ENCODE measurements around the gene FN3K. TPM values are rescaled to one million over a fixed set of nuclear protein-coding genes. Genes with fewer than 3 reads are reported as not detected.
A peak's percentile ranks its signal among the peaks of the same experiment; 100 is the strongest.

FN3K gene
- total and polyA plus RNA-seq, 2 of the 13 experiments (the other 11 are each of a cell fraction or from before 2014, with no cell fraction given), result 3.5 to 12.2 TPM

DNA sequence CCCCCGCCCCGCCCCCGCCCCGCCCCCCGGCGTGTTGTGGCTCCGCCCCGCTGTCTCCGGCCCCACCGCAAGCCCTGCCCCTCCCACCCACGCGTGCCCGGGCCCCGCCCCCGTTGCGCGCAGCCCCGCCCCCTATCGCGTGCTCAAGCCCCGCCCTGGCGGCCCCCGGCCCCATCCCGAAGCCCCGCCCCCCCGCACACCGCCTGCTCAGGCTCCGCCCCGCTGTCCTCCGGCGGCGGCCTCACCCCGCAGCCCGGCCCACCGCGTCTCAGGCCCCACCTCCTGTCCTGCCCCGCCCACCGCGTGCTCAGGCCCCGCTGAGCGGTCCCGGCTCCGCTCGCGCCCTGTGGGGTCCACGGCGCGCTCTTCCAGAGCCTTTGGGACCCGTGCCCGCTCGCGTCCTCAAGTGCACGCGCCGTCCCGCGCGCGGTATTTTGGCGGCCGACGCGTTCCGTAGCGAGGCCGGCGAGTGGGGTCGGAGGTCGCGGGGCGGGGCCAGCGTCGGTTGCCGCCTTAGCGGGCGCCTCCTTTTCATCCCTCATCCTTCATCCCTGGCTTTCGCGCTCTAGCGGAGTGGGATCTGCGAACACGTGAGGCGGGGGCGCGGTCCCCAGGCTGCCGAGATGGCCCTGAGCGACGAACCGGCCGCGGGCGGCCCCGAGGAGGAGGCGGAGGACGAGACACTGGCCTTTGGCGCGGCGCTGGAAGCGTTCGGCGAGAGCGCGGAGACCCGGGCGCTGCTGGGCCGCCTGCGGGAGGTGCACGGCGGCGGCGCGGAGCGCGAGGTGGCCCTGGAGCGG, 16.4 kb downstream of the FN3K start, which contains the start of gene TBCD (continued):
- TF ChIP-seq, protein P1, sequence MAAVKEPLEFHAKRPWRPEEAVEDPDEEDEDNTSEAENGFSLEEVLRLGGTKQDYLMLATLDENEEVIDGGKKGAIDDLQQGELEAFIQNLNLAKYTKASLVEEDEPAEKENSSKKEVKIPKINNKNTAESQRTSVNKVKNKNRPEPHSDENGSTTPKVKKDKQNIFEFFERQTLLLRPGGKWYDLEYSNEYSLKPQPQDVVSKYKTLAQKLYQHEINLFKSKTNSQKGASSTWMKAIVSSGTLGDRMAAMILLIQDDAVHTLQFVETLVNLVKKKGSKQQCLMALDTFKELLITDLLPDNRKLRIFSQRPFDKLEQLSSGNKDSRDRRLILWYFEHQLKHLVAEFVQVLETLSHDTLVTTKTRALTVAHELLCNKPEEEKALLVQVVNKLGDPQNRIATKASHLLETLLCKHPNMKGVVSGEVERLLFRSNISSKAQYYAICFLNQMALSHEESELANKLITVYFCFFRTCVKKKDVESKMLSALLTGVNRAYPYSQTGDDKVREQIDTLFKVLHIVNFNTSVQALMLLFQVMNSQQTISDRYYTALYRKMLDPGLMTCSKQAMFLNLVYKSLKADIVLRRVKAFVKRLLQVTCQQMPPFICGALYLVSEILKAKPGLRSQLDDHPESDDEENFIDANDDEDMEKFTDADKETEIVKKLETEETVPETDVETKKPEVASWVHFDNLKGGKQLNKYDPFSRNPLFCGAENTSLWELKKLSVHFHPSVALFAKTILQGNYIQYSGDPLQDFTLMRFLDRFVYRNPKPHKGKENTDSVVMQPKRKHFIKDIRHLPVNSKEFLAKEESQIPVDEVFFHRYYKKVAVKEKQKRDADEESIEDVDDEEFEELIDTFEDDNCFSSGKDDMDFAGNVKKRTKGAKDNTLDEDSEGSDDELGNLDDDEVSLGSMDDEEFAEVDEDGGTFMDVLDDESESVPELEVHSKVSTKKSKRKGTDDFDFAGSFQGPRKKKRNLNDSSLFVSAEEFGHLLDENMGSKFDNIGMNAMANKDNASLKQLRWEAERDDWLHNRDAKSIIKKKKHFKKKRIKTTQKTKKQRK (IDR thresholded peaks at IDR 0.05; ENCODE audit: low read length), result no peak
- TF ChIP-seq ZKSCAN8 (CRISPR knock-in tag; IDR thresholded peaks at IDR 0.05; ENCODE audit: borderline replicate concordance) (peak; percentile 81; the same call in 1 of the 2 replicates), ZNF776 (CRISPR knock-in tag; IDR thresholded peaks at IDR 0.05) (peak; percentile 12; the same call in 1 of the 2 replicates), NAIF1 (CRISPR knock-in tag; IDR thresholded peaks at IDR 0.05; ENCODE audit: borderline replicate concordance) (no peak), SALL2 (CRISPR knock-in tag; IDR thresholded peaks at IDR 0.05) (peak; percentile 95), KAT7 (CRISPR knock-in tag; IDR thresholded peaks at IDR 0.05; ENCODE audit: borderline replicate concordance) (peak; percentile 62; the same call in 1 of the 2 replicates), FOXK1 (CRISPR knock-in tag; IDR thresholded peaks at IDR 0.05; ENCODE audit: borderline replicate concordance, low read depth) (peak; percentile 83; the same call in 1 of the 2 replicates), IRF2 (CRISPR knock-in tag; IDR thresholded peaks at IDR 0.05) (peak; percentile 95), ZMYM4 (CRISPR knock-in tag; IDR thresholded peaks at IDR 0.05) (peak; percentile 93), REPIN1 (CRISPR knock-in tag; IDR thresholded peaks at IDR 0.05; ENCODE audit: borderline replicate concordance, low read depth) (peak; percentile 94), ZNF335 (CRISPR knock-in tag; IDR thresholded peaks at IDR 0.05) (peak; percentile 70; the same call in 1 of the 2 replicates), ZNF441 (CRISPR knock-in tag; IDR thresholded peaks at IDR 0.05; ENCODE audit: borderline replicate concordance) (peak; percentile 90; the same call in 1 of the 2 replicates), PHF20 (CRISPR knock-in tag; IDR thresholded peaks at IDR 0.05) (peak; percentile 85), ZNF572 (CRISPR knock-in tag; IDR thresholded peaks at IDR 0.05) (peak; percentile 78; the same call in 1 of the 2 replicates), RAD51 (IDR thresholded peaks at IDR 0.05; ENCODE audit: borderline replicate concordance) (no peak), HCFC1 (IDR thresholded peaks at IDR 0.05; ENCODE audit: low read depth, low read length) (peak; percentile 45; the same call in 1 of the 2 replicates), DNMT1 (CRISPR knock-in tag; IDR thresholded peaks at IDR 0.05) (peak; percentile 94), DMAP1 (CRISPR knock-in tag; IDR thresholded peaks at IDR 0.05) (peak; percentile 78)
- TF ChIP-seq, protein P2, sequence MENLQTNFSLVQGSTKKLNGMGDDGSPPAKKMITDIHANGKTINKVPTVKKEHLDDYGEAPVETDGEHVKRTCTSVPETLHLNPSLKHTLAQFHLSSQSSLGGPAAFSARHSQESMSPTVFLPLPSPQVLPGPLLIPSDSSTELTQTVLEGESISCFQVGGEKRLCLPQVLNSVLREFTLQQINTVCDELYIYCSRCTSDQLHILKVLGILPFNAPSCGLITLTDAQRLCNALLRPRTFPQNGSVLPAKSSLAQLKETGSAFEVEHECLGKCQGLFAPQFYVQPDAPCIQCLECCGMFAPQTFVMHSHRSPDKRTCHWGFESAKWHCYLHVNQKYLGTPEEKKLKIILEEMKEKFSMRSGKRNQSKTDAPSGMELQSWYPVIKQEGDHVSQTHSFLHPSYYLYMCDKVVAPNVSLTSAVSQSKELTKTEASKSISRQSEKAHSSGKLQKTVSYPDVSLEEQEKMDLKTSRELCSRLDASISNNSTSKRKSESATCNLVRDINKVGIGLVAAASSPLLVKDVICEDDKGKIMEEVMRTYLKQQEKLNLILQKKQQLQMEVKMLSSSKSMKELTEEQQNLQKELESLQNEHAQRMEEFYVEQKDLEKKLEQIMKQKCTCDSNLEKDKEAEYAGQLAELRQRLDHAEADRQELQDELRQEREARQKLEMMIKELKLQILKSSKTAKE (CRISPR knock-in tag; IDR thresholded peaks at IDR 0.05; ENCODE audit: borderline replicate concordance), result peak; percentile 82
- TF ChIP-seq, protein P3, sequence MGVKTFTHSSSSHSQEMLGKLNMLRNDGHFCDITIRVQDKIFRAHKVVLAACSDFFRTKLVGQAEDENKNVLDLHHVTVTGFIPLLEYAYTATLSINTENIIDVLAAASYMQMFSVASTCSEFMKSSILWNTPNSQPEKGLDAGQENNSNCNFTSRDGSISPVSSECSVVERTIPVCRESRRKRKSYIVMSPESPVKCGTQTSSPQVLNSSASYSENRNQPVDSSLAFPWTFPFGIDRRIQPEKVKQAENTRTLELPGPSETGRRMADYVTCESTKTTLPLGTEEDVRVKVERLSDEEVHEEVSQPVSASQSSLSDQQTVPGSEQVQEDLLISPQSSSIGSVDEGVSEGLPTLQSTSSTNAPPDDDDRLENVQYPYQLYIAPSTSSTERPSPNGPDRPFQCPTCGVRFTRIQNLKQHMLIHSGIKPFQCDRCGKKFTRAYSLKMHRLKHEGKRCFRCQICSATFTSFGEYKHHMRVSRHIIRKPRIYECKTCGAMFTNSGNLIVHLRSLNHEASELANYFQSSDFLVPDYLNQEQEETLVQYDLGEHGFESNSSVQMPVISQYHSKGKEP (CRISPR knock-in tag; IDR thresholded peaks at IDR 0.05), result no peak; the same call in 1 of the 2 replicates
- TF ChIP-seq, protein P4, sequence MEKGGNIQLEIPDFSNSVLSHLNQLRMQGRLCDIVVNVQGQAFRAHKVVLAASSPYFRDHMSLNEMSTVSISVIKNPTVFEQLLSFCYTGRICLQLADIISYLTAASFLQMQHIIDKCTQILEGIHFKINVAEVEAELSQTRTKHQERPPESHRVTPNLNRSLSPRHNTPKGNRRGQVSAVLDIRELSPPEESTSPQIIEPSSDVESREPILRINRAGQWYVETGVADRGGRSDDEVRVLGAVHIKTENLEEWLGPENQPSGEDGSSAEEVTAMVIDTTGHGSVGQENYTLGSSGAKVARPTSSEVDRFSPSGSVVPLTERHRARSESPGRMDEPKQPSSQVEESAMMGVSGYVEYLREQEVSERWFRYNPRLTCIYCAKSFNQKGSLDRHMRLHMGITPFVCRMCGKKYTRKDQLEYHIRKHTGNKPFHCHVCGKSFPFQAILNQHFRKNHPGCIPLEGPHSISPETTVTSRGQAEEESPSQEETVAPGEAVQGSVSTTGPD (CRISPR knock-in tag; IDR thresholded peaks at IDR 0.05), result no peak
